ENCODE data around the gene CCNL1. TPM values are rescaled to one million over a fixed set of nuclear protein-coding genes. Genes with fewer than 3 reads are reported as not detected.
A peak's percentile ranks its signal among the peaks of the same experiment; 100 is the strongest.
"Not testable (repeated sequence)": the region's sequence is repeated elsewhere in the genome, so short reads cannot be mapped to it uniquely, and the experiment has no call there.

The CCNL1 gene
- total and polyA plus RNA-seq, 2 experiments from 2014 or later: 87.6 to 223 TPM

DNA sequence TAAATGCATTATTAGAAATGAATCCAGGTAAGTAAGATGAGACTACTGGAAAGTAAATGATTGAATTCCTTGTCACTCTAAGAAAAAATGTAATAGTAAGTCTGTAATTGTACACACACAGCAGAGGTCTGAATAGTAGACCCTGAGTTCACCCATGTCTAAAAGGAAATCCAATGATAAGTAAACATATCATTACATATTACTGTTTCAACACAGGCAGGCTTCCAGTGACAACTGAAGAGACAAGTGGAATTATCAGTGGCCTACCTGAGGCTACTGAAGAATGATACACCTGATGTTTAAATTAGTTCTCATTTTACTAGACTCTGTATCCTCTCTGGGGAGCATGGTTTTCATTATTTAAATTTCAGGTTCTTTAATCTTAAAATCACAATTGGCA lies 6.2 kb upstream of the CCNL1 start:
- Histone ChIP-seq H3K27me3 (no peaks in the 10 kb centered on the region), H3K9me3 (ENCODE audit: low read depth) (no peaks in the 10 kb centered on the region), H3K36me3 (no peaks in the 10 kb centered on the region), H3K4me1 (ENCODE audit: low read depth) (peaks cover 2% of the 10 kb centered on the region), H3K27ac (no peak overlapping the region), H3K4me3 (no peak overlapping the region)
- no peak for TF ChIP-seq CTCF (IDR thresholded peaks at IDR 0.05; ENCODE audit: low read depth, low read length)
- DNase-seq (ENCODE audit: low read depth in 1 of 2, low spot score in 1 of 2): no peak

- Histone ChIP-seq H3K4me3 (no peak overlapping the region), H3K4me1 (ENCODE audit: low read depth) (peaks cover 10% of the 10 kb centered on the region), H3K27me3 (no peaks in the 10 kb centered on the region), H3K36me3 (peaks cover 5% of the 10 kb centered on the region), H3K27ac (no peak overlapping the region), H3K9me3 (ENCODE audit: low read depth) (no peaks in the 10 kb centered on the region)
- no peak for TF ChIP-seq CTCF (IDR thresholded peaks at IDR 0.05; ENCODE audit: low read depth, low read length)
- DNase-seq (ENCODE audit: low read depth in 1 of 2, low spot score in 1 of 2): no peak
Observed at GRCh38 chr3:157163217-157163953, 3.4 kb upstream of the CCNL1 start.

- not testable (repeated sequence) for H3K4me3 ChIP-seq; DNase-seq (ENCODE audit: low read depth in 1 of 2, low spot score in 1 of 2); H3K9me3 ChIP-seq (ENCODE audit: low read depth); H3K27ac ChIP-seq; H3K27me3 ChIP-seq
- peaks cover 18% of the 10 kb centered on the region for H3K4me1 ChIP-seq (ENCODE audit: low read depth)
- peaks cover 12% of the 10 kb centered on the region for H3K36me3 ChIP-seq
- peak; percentile 34 for TF ChIP-seq CTCF (IDR thresholded peaks at IDR 0.05; ENCODE audit: low read depth, low read length)
Observed at GRCh38 chr3:157162620-157163019, 2.7 kb upstream of the CCNL1 start.

- H3K27me3 ChIP-seq: no peaks in the 10 kb centered on the region
- no peak for TF ChIP-seq CTCF (IDR thresholded peaks at IDR 0.05; ENCODE audit: low read depth, low read length)
- H3K36me3 ChIP-seq: peaks cover 30% of the 10 kb centered on the region
- peak; percentile 78 to 97 for DNase-seq (ENCODE audit: low read depth in 1 of 2, low spot score in 1 of 2)
- H3K4me1 ChIP-seq (ENCODE audit: low read depth): peaks cover 36% of the 10 kb centered on the region
- no peaks in the 10 kb centered on the region for H3K9me3 ChIP-seq (ENCODE audit: low read depth)
- peak overlapping the region; percentile 100 for H3K27ac ChIP-seq
- H3K4me3 ChIP-seq: peak overlapping the region; percentile 93
Observed at GRCh38 chr3:157160658-157161424, 894 bp upstream of the CCNL1 start.

DNA sequence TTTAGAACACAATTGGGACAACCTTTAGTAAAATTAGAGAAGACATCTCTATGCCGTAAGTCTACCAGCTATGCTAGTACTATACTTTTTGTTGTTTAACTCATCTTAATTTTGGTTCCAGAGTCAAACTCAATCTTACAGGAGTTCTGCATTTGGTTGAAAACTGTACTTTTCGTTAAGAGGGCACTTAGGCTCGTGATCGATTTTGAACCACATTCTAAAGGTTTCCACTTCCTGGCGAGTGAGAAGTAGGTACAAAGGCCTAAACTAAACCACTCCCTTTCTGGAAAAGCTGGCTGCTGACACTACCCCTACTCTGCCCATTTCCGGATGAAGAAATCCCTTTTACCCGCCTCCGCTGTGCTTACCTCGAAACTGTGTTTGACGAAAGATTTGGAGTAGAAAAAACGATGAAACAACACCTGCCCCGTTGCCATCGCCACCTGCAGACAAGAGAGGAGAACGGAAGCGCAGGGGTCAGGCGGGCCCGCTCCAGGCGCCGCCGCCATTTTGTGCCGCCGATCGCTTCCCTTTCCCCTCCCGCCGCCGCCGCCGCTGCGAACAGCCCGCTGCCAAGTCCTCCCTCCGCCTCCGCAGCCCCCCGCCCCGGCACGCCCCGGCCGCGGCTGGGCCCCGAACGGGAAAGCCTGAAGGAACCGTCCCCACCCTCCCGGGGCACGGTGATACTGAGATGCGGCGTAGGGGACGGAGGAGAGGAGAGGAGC lies 748 bp downstream of the CCNL1 start:
- TF ChIP-seq CTCF (IDR thresholded peaks at IDR 0.05; ENCODE audit: low read depth, low read length): no peak

More for the DNA sequence above, 748 bp downstream of the CCNL1 start:
- Histone ChIP-seq H3K27ac (peak overlapping the region; percentile 100), H3K27me3 (no peaks in the 10 kb centered on the region), H3K4me1 (ENCODE audit: low read depth) (peaks cover 51% of the 10 kb centered on the region), H3K4me3 (peak overlapping the region; percentile 93), H3K36me3 (peaks cover 42% of the 10 kb centered on the region), H3K9me3 (ENCODE audit: low read depth) (no peaks in the 10 kb centered on the region)
- DNase-seq (ENCODE audit: low read depth in 1 of 2, low spot score in 1 of 2): peak; percentile 65 to 81
